ENCODE results near the gene DIP2C. TPM values are rescaled to one million over a fixed set of nuclear protein-coding genes. Genes with fewer than 3 reads are reported as not detected.

DIP2C gene, protein sequence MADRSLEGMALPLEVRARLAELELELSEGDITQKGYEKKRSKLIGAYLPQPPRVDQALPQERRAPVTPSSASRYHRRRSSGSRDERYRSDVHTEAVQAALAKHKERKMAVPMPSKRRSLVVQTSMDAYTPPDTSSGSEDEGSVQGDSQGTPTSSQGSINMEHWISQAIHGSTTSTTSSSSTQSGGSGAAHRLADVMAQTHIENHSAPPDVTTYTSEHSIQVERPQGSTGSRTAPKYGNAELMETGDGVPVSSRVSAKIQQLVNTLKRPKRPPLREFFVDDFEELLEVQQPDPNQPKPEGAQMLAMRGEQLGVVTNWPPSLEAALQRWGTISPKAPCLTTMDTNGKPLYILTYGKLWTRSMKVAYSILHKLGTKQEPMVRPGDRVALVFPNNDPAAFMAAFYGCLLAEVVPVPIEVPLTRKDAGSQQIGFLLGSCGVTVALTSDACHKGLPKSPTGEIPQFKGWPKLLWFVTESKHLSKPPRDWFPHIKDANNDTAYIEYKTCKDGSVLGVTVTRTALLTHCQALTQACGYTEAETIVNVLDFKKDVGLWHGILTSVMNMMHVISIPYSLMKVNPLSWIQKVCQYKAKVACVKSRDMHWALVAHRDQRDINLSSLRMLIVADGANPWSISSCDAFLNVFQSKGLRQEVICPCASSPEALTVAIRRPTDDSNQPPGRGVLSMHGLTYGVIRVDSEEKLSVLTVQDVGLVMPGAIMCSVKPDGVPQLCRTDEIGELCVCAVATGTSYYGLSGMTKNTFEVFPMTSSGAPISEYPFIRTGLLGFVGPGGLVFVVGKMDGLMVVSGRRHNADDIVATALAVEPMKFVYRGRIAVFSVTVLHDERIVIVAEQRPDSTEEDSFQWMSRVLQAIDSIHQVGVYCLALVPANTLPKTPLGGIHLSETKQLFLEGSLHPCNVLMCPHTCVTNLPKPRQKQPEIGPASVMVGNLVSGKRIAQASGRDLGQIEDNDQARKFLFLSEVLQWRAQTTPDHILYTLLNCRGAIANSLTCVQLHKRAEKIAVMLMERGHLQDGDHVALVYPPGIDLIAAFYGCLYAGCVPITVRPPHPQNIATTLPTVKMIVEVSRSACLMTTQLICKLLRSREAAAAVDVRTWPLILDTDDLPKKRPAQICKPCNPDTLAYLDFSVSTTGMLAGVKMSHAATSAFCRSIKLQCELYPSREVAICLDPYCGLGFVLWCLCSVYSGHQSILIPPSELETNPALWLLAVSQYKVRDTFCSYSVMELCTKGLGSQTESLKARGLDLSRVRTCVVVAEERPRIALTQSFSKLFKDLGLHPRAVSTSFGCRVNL (N-terminal part only)
- total RNA-seq = under 1 TPM; 0.20 to 0.27 (median 0.26) TPM

DNA sequence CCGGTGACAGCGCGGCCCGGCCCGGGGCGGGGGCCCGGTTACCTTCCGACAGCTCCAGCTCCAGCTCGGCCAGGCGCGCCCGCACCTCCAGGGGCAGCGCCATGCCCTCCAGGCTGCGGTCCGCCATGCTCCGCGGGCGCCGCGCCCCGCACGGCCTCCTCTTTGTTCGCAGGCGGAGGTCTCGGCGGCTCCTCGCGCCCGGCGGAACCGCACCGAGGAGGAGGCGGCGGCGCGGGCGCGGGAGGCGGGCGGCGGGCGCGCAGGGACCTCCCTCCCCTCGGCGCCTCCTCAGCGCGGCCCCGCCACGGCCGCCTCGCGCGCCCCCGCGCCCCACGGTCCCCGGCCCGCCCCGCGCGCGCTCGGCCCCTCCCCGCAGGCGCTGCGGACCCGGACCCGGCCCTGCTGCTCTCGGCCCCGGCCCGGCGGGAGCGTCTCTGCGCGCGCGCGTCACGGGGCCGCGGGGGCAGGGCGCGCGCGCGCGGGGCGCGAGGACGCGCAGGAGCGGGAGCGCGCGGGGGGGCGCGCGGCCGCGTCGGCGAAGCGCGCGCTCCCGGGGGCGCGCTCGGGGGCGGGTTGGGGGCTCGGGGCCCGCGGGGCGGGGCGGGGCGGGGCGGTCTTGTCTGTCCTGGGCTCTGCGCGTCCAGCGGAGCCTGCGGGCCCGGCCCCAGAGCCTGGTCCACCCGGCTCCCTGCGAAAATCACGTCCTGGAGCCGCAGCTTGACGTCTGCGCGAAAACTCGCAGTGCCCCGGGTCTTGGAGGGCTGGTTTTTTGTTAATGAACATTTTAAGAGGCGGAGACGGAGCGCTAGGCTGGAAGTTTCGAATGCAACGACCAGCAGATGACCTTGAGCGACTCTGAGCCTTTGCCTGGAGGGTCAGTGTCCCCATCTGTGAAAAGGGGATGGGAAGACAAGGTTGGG is at the start of gene DIP2C:
Gene DIP2C, minus strand, starts transcription at position 217 of the 920 bp plus-strand sequence. Its CDS starts 90 bp downstream, at position 127.
- no peak for DNase-seq
- peak; percentile 23 to 39 for ATAC-seq
- peaks cover 49% of the 10 kb centered on the region for H3K27me3 Mint-ChIP-seq (ENCODE audit: low read depth)
- H3K4me3 Mint-ChIP-seq = no peak within 1 kb of the TSS
- H3K4me1 Mint-ChIP-seq (ENCODE audit: low read depth) = peaks cover 6% of the 10 kb centered on the region
- no peaks in the 10 kb centered on the region for H3K36me3 Mint-ChIP-seq (ENCODE audit: insufficient read depth)
- no peaks in the 10 kb centered on the region for H3K9me3 Mint-ChIP-seq

- DNase-seq (no peak), ATAC-seq (no peak)
- peaks cover 5% of the 10 kb centered on the region for H3K9me3 Mint-ChIP-seq
- peaks cover 2% of the 10 kb centered on the region for H3K27me3 Mint-ChIP-seq (ENCODE audit: low read depth)
- no peak overlapping the region for H3K4me3 Mint-ChIP-seq
- H3K4me1 Mint-ChIP-seq (ENCODE audit: low read depth) = no peaks in the 10 kb centered on the region
- no peaks in the 10 kb centered on the region for H3K36me3 Mint-ChIP-seq (ENCODE audit: insufficient read depth)
Observed at GRCh38 chr10:734481-734880, 45.0 kb upstream of the DIP2C start.

DNA sequence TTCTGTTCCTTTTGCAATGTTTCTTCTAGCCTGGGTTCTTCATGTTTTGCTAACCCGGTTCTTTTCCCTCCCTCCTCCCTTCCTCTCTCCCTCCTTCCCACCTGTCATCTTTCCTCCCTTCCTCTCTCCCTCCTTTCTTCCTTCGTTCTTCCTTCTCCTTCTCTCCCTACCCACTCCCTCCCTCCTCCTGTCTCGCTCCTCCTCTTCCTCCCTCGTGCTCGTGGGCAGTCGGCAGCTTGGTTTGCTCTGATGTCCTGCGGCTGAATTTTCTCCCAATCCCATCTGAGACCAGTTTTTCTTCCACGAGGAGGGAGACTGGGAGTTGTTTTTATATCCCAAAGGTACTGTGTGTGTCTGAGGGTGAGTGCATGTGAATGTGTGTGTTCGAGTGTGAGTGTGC is 43.6 kb upstream of the DIP2C start:
- Mint-ChIP-seq H3K27me3 (ENCODE audit: low read depth) (peaks cover 2% of the 10 kb centered on the region), H3K4me1 (ENCODE audit: low read depth) (no peaks in the 10 kb centered on the region), H3K9me3 (peaks cover 5% of the 10 kb centered on the region), H3K36me3 (ENCODE audit: insufficient read depth) (no peaks in the 10 kb centered on the region), H3K4me3 (no peak overlapping the region)
- no peak for ATAC-seq
- no peak for DNase-seq

DNA sequence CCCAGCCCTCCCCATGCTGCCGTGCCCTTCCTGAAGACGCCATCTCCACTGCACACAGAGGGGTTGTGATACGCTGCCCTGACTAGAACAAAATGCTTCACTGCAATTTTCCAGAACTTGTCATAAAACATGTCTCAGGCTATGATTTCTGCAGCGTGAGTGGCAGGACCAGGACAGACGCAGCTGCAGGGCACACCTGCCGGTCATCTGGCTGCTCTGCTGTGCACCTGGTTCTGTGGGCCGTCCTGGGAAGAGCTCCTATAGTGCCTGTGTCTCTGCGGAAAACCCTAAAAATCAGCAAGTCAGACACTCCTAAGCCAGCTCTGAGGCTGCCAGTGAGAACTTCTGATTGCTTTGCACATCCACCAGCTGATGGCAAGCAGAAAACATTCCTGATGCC is 39.7 kb upstream of the DIP2C start:
- Mint-ChIP-seq H3K36me3 (ENCODE audit: insufficient read depth) (no peaks in the 10 kb centered on the region), H3K4me1 (ENCODE audit: low read depth) (no peaks in the 10 kb centered on the region), H3K27me3 (ENCODE audit: low read depth) (peaks cover 2% of the 10 kb centered on the region), H3K4me3 (no peak overlapping the region), H3K9me3 (no peaks in the 10 kb centered on the region)
- ATAC-seq = no peak
- DNase-seq = no peak

GRCh38 chr10:728603-729002 is 39.1 kb upstream of the DIP2C start:
- no peak overlapping the region for H3K4me3 Mint-ChIP-seq
- no peaks in the 10 kb centered on the region for H3K9me3 Mint-ChIP-seq
- H3K27me3 Mint-ChIP-seq (ENCODE audit: low read depth) = peaks cover 2% of the 10 kb centered on the region
- no peaks in the 10 kb centered on the region for H3K4me1 Mint-ChIP-seq (ENCODE audit: low read depth)
- no peaks in the 10 kb centered on the region for H3K36me3 Mint-ChIP-seq (ENCODE audit: insufficient read depth)
- ATAC-seq (no peak), DNase-seq (no peak)

DNA sequence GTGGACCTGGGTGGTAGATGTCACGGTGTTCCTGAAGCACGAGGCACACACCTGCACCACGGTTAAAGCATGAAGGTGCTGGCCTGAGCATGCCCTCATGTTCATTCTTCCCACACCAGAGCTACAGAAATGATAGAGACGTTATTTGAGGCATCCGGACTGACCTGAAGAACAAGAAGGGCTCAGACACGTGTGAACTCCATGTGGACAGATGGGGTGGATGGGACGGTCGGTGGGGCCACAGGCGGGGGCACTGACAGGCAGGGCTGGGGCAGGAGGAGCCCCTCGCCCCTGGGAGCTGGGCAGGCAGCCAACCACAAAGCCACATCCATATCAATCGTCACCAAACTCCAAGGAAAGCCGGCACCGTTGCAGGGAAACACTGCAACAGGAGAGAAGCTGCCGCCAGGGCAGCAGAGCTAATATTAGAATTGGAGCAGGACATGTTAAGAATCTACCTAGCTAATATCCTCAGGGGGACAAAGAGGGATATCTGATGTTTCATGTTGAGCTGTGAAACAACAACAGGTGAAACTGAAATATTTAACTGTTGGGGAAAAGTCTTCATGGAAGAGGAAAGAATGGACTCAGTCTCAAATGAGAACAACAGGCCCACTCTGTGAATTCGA is 37.8 kb upstream of the DIP2C start:
- Mint-ChIP-seq H3K36me3 (ENCODE audit: insufficient read depth) (no peaks in the 10 kb centered on the region), H3K9me3 (peaks cover 7% of the 10 kb centered on the region), H3K4me3 (no peak overlapping the region), H3K4me1 (ENCODE audit: low read depth) (no peaks in the 10 kb centered on the region), H3K27me3 (ENCODE audit: low read depth) (no peaks in the 10 kb centered on the region)
- no peak for ATAC-seq
- DNase-seq = no peak

DNA sequence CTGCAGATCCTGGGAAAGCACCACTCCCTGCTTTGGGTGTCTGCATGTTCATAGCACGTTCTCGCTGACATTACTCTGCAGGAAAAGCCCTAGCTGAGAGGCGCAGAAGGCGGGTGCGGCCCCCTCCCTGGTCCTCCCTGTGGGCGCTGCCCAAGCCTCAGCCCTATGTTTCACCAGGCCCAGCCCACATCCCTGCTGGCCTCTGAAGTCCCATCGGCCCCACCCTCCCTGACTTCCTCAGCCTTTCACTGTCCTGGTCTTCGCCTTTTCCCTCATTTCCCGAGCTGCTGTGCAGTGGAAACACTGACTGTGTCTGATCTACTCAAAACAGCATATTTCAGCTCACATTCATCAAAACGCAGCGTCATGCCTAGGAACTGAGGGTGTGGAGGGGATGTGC is 36.3 kb upstream of the DIP2C start:
- DNase-seq = no peak
- no peaks in the 10 kb centered on the region for H3K4me1 Mint-ChIP-seq (ENCODE audit: low read depth)
- peaks cover 7% of the 10 kb centered on the region for H3K9me3 Mint-ChIP-seq
- H3K36me3 Mint-ChIP-seq (ENCODE audit: insufficient read depth) = no peaks in the 10 kb centered on the region
- H3K4me3 Mint-ChIP-seq = no peak overlapping the region
- ATAC-seq = no peak
- no peaks in the 10 kb centered on the region for H3K27me3 Mint-ChIP-seq (ENCODE audit: low read depth)

GRCh38 chr10:725302-725701 is 35.8 kb upstream of the DIP2C start:
- Mint-ChIP-seq H3K4me3 (no peak overlapping the region), H3K36me3 (ENCODE audit: insufficient read depth) (no peaks in the 10 kb centered on the region), H3K9me3 (peaks cover 7% of the 10 kb centered on the region), H3K4me1 (ENCODE audit: low read depth) (no peaks in the 10 kb centered on the region), H3K27me3 (ENCODE audit: low read depth) (peaks cover 3% of the 10 kb centered on the region)
- DNase-seq (no peak), ATAC-seq (no peak)

GRCh38 chr10:723973-724372 is 34.5 kb upstream of the DIP2C start:
- H3K9me3 Mint-ChIP-seq = peaks cover 7% of the 10 kb centered on the region
- peaks cover 3% of the 10 kb centered on the region for H3K27me3 Mint-ChIP-seq (ENCODE audit: low read depth)
- no peaks in the 10 kb centered on the region for H3K36me3 Mint-ChIP-seq (ENCODE audit: insufficient read depth)
- no peak overlapping the region for H3K4me3 Mint-ChIP-seq
- H3K4me1 Mint-ChIP-seq (ENCODE audit: low read depth) = no peaks in the 10 kb centered on the region
- ATAC-seq (no peak), DNase-seq (no peak)

DNA sequence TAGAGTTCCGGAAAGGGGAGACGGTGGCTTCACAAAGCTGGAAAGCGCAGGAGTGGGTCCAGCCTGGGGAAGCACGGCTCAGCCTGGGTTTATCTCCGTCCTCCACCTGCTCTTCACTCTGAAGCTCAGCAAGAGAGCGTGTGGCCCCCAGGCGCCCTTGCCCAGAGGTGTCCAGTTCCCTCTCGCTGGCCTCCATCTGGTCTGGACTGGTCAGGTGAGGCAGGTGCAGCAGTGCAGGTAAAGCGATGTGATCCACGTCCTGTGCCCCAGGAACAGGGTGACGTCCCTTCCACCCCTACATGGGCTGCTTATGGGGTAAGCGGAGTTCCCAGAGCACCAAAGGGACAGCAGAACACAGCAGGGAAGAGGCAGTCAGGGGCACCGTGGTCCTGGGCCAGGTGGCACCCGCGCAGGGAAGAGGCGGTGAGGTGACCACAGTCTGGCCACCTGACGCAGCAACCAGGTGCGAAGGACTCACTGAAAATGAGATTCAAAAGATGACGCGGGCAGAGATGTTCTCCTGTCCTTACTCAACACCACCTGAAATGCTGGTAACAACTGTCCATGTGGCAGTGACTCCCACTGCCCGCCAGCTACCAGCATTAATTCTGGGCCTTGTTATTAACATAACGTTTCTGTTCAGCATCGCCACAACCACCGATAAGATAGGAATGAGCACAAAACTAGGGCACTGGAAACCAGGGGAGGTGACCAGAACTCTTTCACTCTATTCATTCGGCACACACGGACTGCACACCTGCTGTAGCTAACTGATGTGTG is 33.0 kb upstream of the DIP2C start:
- Mint-ChIP-seq H3K4me1 (ENCODE audit: low read depth) (no peaks in the 10 kb centered on the region), H3K27me3 (ENCODE audit: low read depth) (peaks cover 8% of the 10 kb centered on the region), H3K36me3 (ENCODE audit: insufficient read depth) (no peaks in the 10 kb centered on the region), H3K4me3 (no peak overlapping the region), H3K9me3 (peaks cover 7% of the 10 kb centered on the region)
- DNase-seq (no peak), ATAC-seq (no peak)

GRCh38 chr10:718143-718700 is 28.8 kb upstream of the DIP2C start:
- peaks cover 16% of the 10 kb centered on the region for H3K9me3 Mint-ChIP-seq
- H3K4me3 Mint-ChIP-seq = no peak overlapping the region
- no peak for ATAC-seq
- no peaks in the 10 kb centered on the region for H3K4me1 Mint-ChIP-seq (ENCODE audit: low read depth)
- no peaks in the 10 kb centered on the region for H3K36me3 Mint-ChIP-seq (ENCODE audit: insufficient read depth)
- DNase-seq = no peak
- peaks cover 12% of the 10 kb centered on the region for H3K27me3 Mint-ChIP-seq (ENCODE audit: low read depth)

- Mint-ChIP-seq H3K9me3 (peaks cover 11% of the 10 kb centered on the region), H3K4me3 (no peak overlapping the region), H3K4me1 (ENCODE audit: low read depth) (no peaks in the 10 kb centered on the region), H3K27me3 (ENCODE audit: low read depth) (peaks cover 12% of the 10 kb centered on the region), H3K36me3 (ENCODE audit: insufficient read depth) (no peaks in the 10 kb centered on the region)
- ATAC-seq = no peak
- no peak for DNase-seq
Observed at GRCh38 chr10:717458-717857, 28.0 kb upstream of the DIP2C start.
